ENCODE results near the gene NDUFAF2.

NDUFAF2 gene

DNA sequence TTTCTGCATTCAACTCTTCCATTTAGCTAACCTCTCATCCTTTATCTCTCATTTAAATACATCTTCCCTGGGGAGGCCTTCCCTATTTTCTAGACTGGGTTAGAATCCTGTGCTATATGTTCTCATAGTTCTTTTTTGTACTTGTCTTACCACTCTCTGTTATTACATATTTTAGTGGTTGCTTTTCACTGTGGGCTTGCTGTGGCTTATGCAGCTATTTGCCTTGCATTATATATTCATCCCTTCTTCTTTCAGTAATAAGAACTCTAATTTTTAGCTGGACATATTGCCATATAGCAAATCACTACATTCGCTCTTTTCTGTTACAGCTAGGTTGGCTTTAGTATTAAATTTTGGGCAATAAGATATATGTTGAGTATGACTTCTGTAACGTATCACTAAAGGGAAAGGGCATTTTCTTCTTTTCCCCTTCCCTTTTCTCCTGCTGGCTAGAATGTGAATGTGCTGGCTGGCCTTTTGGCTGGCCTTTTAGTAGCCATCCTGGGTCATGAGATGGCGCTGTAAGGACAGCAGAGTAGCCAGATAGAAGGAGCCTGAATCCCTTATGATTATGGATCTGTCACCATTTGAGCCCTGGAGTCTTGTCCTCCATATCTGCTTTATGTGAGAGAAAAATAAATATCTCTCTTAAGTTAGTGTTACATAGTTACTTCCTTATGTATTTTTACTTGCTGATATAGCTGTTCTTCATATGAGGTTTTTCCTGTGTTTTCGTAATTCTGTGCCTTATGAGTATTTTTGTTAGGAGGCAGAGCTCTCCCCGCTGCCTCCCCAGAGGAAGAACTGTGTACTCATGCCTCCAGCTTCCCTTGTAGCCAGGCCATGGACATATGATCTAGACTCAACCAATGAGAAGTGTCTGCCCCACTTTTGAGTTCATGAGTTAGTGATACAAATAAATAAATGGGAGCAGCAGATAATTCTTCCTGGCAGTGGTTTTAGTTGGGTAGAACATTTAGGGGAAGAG, 65.8 kb downstream of the NDUFAF2 start:
- Histone ChIP-seq H3K36me3 (replicated peaks in 1 of 2; ENCODE audit: control insufficient read depth in 2 of 2, insufficient read depth in 2 of 2, low read length in 2 of 2) (no peaks in the 10 kb centered on the region), H3K4me2 (ENCODE audit: insufficient read depth, low read length, poor library complexity, severe bottlenecking) (no peak overlapping the region), H3K9ac (ENCODE audit: low read depth, low read length, poor library complexity) (no peak overlapping the region), H2BK120ac (ENCODE audit: low read depth, low read length) (no peak overlapping the region), H2BK5ac (ENCODE audit: low read length) (no peak overlapping the region), H3K4ac (ENCODE audit: low read length) (no peak overlapping the region), H2BK15ac (ENCODE audit: low read length) (no peak overlapping the region), H3K23ac (ENCODE audit: low read depth, low read length, poor library complexity) (no peak overlapping the region), H3K4me1 (ENCODE audit: control insufficient read depth in 2 of 2, insufficient read depth in 1 of 2, low read depth in 1 of 2, low read length in 2 of 2) (no peaks in the 10 kb centered on the region), H4K91ac (ENCODE audit: low read depth, low read length, poor library complexity) (no peak overlapping the region), H2AFZ (ENCODE audit: low read length) (no peak overlapping the region), H3K79me1 (ENCODE audit: low read depth, low read length) (no peaks in the 10 kb centered on the region), H2BK12ac (ENCODE audit: low read length) (no peak overlapping the region), H3K9me3 (replicated peaks in 1 of 2; ENCODE audit: control insufficient read depth in 2 of 2, insufficient read depth in 1 of 2, low read depth in 1 of 2, low read length in 2 of 2) (no peaks in the 10 kb centered on the region), H3K27ac (replicated peaks; ENCODE audit: low read length) (no peak overlapping the region), H3K14ac (ENCODE audit: low read length) (no peak overlapping the region), H2AK5ac (ENCODE audit: low read depth, low read length) (no peak overlapping the region), H3K18ac (ENCODE audit: low read length) (no peak overlapping the region), H3K27me3 (ENCODE audit: control insufficient read depth in 3 of 3, insufficient read depth in 3 of 3, low read depth in 1 of 3, low read length in 3 of 3) (no peaks in the 10 kb centered on the region), H3K4me3 (ENCODE audit: low read length in 2 of 2) (no peak overlapping the region), H4K8ac (ENCODE audit: low read depth, low read length) (no peak overlapping the region)
- DNase-seq (ENCODE audit: low spot score): no peak
- WGBS, 2 donors (ENCODE audit: extremely low coverage in 2 of 2, insufficient read length in 2 of 2, insufficient replicate concordance in 1 of 2): no CpG with 5 or more reads among the region's 5 CpGs

DNA sequence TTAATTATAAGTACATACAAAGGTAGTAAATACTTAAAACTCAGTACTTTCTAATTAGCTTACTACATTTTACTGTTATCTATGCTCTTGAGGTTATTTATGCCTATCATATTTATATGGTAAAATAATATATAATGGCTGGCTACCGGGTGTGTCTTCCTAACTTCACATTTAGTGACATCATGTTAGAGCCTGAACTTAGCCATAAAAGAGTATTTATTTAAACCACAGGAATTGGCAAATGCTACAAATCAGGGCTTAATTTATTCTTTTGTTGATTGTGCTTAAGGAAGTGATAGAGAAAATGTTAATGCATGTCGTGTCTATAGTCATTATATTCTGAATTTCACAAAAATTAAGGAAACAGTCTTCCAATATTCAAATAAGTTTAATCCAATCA, 73.1 kb downstream of the NDUFAF2 start:
- Histone ChIP-seq H3K4me2 (ENCODE audit: insufficient read depth, low read length, poor library complexity, severe bottlenecking) (no peak overlapping the region), H2BK15ac (ENCODE audit: low read length) (no peak overlapping the region), H3K14ac (ENCODE audit: low read length) (no peak overlapping the region), H2AFZ (ENCODE audit: low read length) (no peak overlapping the region), H3K18ac (ENCODE audit: low read length) (no peak overlapping the region), H2AK5ac (ENCODE audit: low read depth, low read length) (no peak overlapping the region), H3K4me1 (ENCODE audit: control insufficient read depth in 2 of 2, insufficient read depth in 1 of 2, low read depth in 1 of 2, low read length in 2 of 2) (no peaks in the 10 kb centered on the region), H3K4me3 (ENCODE audit: low read length in 2 of 2) (no peak overlapping the region), H2BK120ac (ENCODE audit: low read depth, low read length) (no peak overlapping the region), H4K8ac (ENCODE audit: low read depth, low read length) (no peak overlapping the region), H3K9me3 (replicated peaks in 1 of 2; ENCODE audit: control insufficient read depth in 2 of 2, insufficient read depth in 1 of 2, low read depth in 1 of 2, low read length in 2 of 2) (no peaks in the 10 kb centered on the region), H3K23ac (ENCODE audit: low read depth, low read length, poor library complexity) (no peak overlapping the region), H3K9ac (ENCODE audit: low read depth, low read length, poor library complexity) (no peak overlapping the region), H3K27ac (replicated peaks; ENCODE audit: low read length) (no peak overlapping the region), H2BK12ac (ENCODE audit: low read length) (no peak overlapping the region), H3K36me3 (replicated peaks in 1 of 2; ENCODE audit: control insufficient read depth in 2 of 2, insufficient read depth in 2 of 2, low read length in 2 of 2) (no peaks in the 10 kb centered on the region), H2BK5ac (ENCODE audit: low read length) (no peak overlapping the region), H3K79me1 (ENCODE audit: low read depth, low read length) (no peaks in the 10 kb centered on the region), H3K4ac (ENCODE audit: low read length) (no peak overlapping the region), H4K91ac (ENCODE audit: low read depth, low read length, poor library complexity) (no peak overlapping the region), H3K27me3 (ENCODE audit: control insufficient read depth in 3 of 3, insufficient read depth in 3 of 3, low read depth in 1 of 3, low read length in 3 of 3) (no peaks in the 10 kb centered on the region)
- WGBS, 2 donors (ENCODE audit: extremely low coverage in 2 of 2, insufficient read length in 2 of 2, insufficient replicate concordance in 1 of 2): no CpG with 5 or more reads among the region's 2 CpGs
- DNase-seq (ENCODE audit: low spot score): no peak

DNA sequence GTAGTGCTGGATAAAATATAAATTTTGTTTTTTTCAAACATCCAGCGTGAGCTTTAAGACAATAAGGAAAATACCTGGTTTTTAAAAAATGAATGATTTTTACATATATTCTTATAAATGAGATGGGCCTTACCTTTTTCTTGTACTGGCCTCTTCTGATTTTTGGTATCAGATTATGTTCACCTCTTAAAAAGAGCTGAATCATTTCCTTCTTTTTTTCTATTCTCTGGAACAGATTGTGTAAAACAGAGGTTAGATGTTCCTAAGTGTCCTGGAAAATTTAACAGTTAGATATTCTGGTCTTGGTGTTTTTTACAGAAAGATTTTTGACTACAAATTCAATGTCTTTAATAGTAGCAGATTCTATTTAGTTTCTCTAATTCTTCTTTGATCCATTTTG, 74.6 kb downstream of the NDUFAF2 start:
- H3K9me3 ChIP-seq (replicated peaks in 1 of 2; ENCODE audit: control insufficient read depth in 2 of 2, insufficient read depth in 1 of 2, low read depth in 1 of 2, low read length in 2 of 2): no peaks in the 10 kb centered on the region
- H4K91ac ChIP-seq (ENCODE audit: low read depth, low read length, poor library complexity): no peak overlapping the region
- no peak overlapping the region for H3K4ac ChIP-seq (ENCODE audit: low read length)
- H2AFZ ChIP-seq (ENCODE audit: low read length): no peak overlapping the region
- H3K14ac ChIP-seq (ENCODE audit: low read length): no peak overlapping the region
- H3K4me3 ChIP-seq (ENCODE audit: low read length in 2 of 2): no peak overlapping the region
- H2AK5ac ChIP-seq (ENCODE audit: low read depth, low read length): no peak overlapping the region
- H2BK5ac ChIP-seq (ENCODE audit: low read length): no peak overlapping the region
- H3K18ac ChIP-seq (ENCODE audit: low read length): no peak overlapping the region
- no CpG with 5 or more reads among the region's 1 CpG for WGBS, 2 donors (ENCODE audit: extremely low coverage in 2 of 2, insufficient read length in 2 of 2, insufficient replicate concordance in 1 of 2)
- no peak for DNase-seq (ENCODE audit: low spot score)
- no peak overlapping the region for H4K8ac ChIP-seq (ENCODE audit: low read depth, low read length)
- H3K27ac ChIP-seq (replicated peaks; ENCODE audit: low read length): no peak overlapping the region
- H3K23ac ChIP-seq (ENCODE audit: low read depth, low read length, poor library complexity): no peak overlapping the region
- H3K4me1 ChIP-seq (ENCODE audit: control insufficient read depth in 2 of 2, insufficient read depth in 1 of 2, low read depth in 1 of 2, low read length in 2 of 2): no peaks in the 10 kb centered on the region
- no peak overlapping the region for H3K4me2 ChIP-seq (ENCODE audit: insufficient read depth, low read length, poor library complexity, severe bottlenecking)
- no peaks in the 10 kb centered on the region for H3K27me3 ChIP-seq (ENCODE audit: control insufficient read depth in 3 of 3, insufficient read depth in 3 of 3, low read depth in 1 of 3, low read length in 3 of 3)
- no peak overlapping the region for H2BK15ac ChIP-seq (ENCODE audit: low read length)
- H2BK12ac ChIP-seq (ENCODE audit: low read length): no peak overlapping the region
- no peak overlapping the region for H2BK120ac ChIP-seq (ENCODE audit: low read depth, low read length)
- H3K36me3 ChIP-seq (replicated peaks in 1 of 2; ENCODE audit: control insufficient read depth in 2 of 2, insufficient read depth in 2 of 2, low read length in 2 of 2): no peaks in the 10 kb centered on the region
- no peak overlapping the region for H3K9ac ChIP-seq (ENCODE audit: low read depth, low read length, poor library complexity)
- no peaks in the 10 kb centered on the region for H3K79me1 ChIP-seq (ENCODE audit: low read depth, low read length)

DNA sequence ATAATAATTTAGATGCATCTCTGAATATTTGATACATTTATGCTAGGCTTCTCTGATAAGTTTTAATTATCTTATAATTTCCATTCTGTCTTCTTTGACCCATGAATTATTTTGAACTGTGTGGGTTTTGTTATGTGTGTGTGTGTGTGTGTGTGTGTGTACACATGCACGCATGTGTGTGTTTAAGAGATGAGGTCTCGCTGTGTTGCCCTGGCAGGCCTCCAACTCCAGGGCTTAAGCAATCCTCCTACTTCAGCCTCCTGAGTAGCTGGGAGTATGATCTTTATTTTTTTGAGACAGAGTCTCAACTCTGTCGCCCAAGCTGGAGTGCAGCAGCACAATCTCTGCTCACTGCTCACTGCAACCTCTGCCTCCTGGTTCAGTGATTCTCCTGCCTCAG, 75.4 kb downstream of the NDUFAF2 start:
- H3K27me3 ChIP-seq (ENCODE audit: control insufficient read depth in 3 of 3, insufficient read depth in 3 of 3, low read depth in 1 of 3, low read length in 3 of 3): no peaks in the 10 kb centered on the region
- H3K4me3 ChIP-seq (ENCODE audit: low read length in 2 of 2): no peak overlapping the region
- no peak overlapping the region for H2BK12ac ChIP-seq (ENCODE audit: low read length)
- H2AFZ ChIP-seq (ENCODE audit: low read length): no peak overlapping the region
- H3K36me3 ChIP-seq (replicated peaks in 1 of 2; ENCODE audit: control insufficient read depth in 2 of 2, insufficient read depth in 2 of 2, low read length in 2 of 2): no peaks in the 10 kb centered on the region
- H2BK120ac ChIP-seq (ENCODE audit: low read depth, low read length): no peak overlapping the region
- no CpG with 5 or more reads among the region's 3 CpGs for WGBS, 2 donors (ENCODE audit: extremely low coverage in 2 of 2, insufficient read length in 2 of 2, insufficient replicate concordance in 1 of 2)
- no peak overlapping the region for H3K18ac ChIP-seq (ENCODE audit: low read length)
- H3K4me1 ChIP-seq (ENCODE audit: control insufficient read depth in 2 of 2, insufficient read depth in 1 of 2, low read depth in 1 of 2, low read length in 2 of 2): no peaks in the 10 kb centered on the region
- no peak overlapping the region for H2BK15ac ChIP-seq (ENCODE audit: low read length)
- no peak overlapping the region for H4K91ac ChIP-seq (ENCODE audit: low read depth, low read length, poor library complexity)
- no peak overlapping the region for H2BK5ac ChIP-seq (ENCODE audit: low read length)
- H3K9ac ChIP-seq (ENCODE audit: low read depth, low read length, poor library complexity): no peak overlapping the region
- no peak overlapping the region for H3K4ac ChIP-seq (ENCODE audit: low read length)
- H3K23ac ChIP-seq (ENCODE audit: low read depth, low read length, poor library complexity): no peak overlapping the region
- no peak overlapping the region for H3K14ac ChIP-seq (ENCODE audit: low read length)
- DNase-seq (ENCODE audit: low spot score): no peak
- H2AK5ac ChIP-seq (ENCODE audit: low read depth, low read length): no peak overlapping the region
- no peaks in the 10 kb centered on the region for H3K79me1 ChIP-seq (ENCODE audit: low read depth, low read length)
- H3K27ac ChIP-seq (replicated peaks; ENCODE audit: low read length): no peak overlapping the region
- no peak overlapping the region for H3K4me2 ChIP-seq (ENCODE audit: insufficient read depth, low read length, poor library complexity, severe bottlenecking)
- no peaks in the 10 kb centered on the region for H3K9me3 ChIP-seq (replicated peaks in 1 of 2; ENCODE audit: control insufficient read depth in 2 of 2, insufficient read depth in 1 of 2, low read depth in 1 of 2, low read length in 2 of 2)
- H4K8ac ChIP-seq (ENCODE audit: low read depth, low read length): no peak overlapping the region
